GM18951 (cell line): ENCODE data around the gene CALML3.

ENCODE experiments used
- POLR2A ChIP-seq: IDR thresholded peaks from 4 replicates; pipeline ENCODE4 v1.6.1; 2011; ENCODE audit warnings: mild to moderate bottlenecking; ENCODE audit not compliant: insufficient read length, insufficient read depth; ENCODE audit errors: extremely low read depth
- in situ Hi-C: fragments of 300-500 bp; cut with MboI; formaldehyde crosslinking; loops from one replicate; pipeline ENCODE4 v1.12.0; 2022; ENCODE audit warnings: low sequenced_read_pairs, mixed read lengths, inconsistent platforms; ENCODE audit not compliant: unreplicated experiment

Gene CALML3

DNA sequence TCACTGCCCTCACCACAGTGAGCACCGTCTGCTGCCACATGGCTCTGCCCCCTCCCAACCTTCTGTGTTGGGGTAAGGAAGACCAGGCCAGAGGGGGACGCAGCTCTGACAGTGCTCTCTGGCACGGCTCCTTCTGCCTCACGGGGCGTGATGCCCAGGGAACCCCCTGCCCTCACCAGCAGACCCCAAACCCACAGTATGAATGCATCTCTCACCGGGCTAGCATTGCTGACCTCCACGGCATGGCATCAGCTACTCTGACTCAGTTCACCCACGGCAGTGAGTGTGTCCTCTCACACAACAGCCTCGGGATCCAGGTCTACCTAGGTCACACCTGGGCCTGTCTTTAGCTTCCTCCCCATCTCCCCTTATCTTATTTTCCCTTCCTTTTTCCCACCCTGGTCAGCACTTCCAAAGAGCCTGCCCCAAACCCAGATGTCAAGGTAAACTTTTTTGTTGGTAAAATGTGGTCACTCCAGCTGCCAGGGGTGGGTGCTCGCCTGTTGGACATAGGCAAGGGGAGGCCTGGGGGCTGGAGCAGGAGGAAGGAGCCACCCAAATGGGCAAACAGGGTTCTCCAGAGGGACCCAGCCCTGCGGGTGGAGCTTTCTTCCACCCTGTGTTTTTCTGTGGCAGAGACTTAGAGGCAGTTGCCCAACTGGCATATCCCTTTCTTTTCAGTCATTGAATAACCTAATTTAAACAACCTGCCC is 4.4 kb downstream of the CALML3 start:
- TF ChIP-seq POLR2A: no peak
- in situ Hi-C loops: no loop called here

DNA sequence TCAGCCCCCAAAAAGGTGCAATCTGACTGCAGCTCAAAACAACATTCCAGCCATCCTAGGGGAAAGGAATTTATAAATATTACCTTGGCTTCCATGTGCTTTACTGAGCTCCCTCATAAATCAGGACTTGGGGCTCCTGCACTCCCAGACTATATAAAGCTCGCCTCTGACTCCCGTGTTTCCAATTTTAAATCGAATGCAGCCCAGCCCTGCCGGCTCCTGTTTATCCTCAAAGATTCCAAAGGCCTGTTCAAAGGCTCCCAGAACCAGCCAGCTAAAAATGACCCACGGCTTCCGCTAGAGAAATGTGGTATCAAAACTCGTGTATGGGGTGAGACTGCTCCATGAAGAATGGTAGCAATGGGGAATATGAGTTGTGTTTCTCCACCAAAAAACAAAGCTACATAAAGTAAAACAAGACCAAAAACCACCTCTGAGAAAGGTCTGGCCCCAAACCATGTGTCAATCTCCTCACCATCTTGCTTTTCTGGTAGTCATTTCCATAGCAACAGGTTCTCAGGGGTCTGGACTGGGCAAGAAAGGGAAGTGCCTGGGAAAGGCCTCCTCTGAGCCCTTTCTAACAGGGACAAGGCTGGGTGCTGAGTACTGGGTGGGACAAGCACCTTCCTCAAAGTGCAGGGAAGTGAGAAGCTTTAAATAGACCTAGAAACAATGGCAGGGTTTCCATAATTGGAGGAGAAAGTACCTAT is 5.1 kb downstream of the CALML3 start:
- in situ Hi-C loops: no loop called here

DNA sequence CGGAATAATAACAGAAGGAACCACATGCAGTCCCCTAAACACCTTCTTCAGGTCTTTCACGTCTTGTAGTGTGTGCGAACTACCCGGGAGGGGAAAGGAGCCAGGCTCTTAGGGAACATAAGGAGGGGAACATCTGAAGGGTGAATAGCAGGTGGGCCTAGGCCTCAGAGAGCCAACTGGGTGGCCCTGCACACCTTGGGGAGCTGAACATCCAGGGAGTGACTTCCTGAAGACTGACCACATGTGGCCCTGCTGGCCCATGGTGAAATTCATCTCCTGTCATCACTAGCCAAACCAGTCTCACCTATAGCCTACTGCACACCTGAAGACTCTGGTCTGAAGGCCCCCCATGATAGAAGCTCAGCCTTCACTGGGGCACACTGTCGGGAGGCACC is 5.6 kb downstream of the CALML3 start:
- in situ Hi-C loops: no loop called here
- no peak for TF ChIP-seq POLR2A

More for the DNA sequence above, 5.1 kb downstream of the CALML3 start:
- no peak for TF ChIP-seq POLR2A

DNA sequence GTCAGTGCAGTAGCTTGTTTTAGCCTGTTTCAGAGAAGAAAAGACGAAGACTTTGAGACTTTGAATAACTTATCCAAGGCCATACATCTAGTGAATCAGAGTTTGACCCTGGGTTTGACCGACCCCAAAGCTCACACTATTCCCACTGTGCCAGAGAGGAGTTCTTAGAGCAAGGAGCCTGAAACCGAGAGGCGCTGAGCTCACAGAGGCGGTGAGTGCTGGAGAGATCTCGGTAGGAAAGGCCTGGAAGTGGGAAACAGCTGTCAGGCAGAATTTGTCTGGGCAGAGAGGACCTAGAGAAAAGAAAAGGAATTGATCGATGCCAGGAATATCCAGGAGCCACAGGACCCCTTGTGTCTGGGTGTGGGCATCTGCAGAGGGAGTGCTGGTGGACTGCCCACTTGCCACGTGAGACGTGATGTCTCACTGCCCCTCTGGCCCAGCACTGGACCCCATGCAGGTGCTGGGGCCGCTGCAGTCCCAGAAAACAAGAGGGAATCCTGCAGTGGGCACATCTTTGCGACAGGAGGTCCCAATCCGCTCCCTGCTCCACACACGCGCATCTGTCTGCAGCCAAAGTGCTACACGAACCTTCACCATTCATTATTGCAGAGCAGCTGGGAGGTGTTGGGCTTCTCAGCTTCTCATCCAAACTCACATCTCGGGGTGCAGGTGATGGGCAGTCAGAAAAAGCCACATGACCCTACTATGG is 6.2 kb downstream of the CALML3 start:
- no peak for TF ChIP-seq POLR2A
- in situ Hi-C loops: no loop called here

DNA sequence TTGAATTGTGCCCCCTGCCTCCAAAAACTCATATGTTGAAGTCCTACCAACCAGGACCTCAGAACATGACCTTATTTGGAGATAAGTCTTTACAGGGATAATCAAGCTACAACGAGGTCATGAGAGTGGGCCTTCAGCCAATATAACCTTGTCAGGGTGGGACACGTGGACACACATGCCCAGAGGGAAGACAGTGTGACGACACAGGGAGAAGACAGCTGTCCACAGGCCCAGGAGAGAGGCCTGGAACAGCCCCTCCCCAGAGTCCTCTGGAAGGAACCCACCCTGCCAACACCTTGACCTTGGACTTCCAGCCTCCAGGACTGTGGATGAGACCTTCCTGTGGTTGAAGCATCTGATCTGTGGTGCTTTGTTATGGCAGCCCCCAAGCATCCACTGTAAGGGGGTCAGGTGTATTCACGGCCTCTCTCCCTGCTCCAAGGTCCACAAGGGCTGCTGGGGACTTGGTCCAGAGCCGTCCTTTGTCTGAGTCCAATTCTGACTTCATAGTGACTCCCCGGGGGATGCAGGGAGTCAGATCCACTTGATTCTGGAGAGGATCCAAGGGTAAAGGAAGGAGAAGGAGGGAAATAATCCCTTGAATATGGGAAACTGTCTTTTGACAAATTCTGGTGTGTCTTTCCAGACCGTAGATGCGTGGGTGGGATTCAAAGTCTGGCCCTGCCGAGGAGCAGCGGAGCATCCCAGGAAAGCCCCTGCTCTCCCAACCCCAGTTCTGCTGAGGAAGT is 7.0 kb downstream of the CALML3 start:
- in situ Hi-C loops: no loop called here
- no peak for TF ChIP-seq POLR2A

DNA sequence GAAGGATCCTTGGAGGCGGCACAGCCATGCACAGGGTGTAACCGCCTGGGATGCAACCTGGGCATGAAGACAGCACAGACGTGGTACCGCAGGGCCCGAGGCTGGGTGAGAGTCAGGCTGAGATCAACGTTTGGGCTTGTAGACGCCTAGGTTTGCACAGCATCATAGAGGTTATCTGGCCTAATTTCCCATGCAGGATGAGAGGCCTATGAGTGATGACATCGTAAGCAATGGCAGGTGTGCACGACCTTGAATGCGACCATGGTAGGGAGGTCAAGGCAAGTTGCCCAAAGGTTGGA is 7.5 kb downstream of the CALML3 start:
- in situ Hi-C loops: no loop called here
- no peak for TF ChIP-seq POLR2A

DNA sequence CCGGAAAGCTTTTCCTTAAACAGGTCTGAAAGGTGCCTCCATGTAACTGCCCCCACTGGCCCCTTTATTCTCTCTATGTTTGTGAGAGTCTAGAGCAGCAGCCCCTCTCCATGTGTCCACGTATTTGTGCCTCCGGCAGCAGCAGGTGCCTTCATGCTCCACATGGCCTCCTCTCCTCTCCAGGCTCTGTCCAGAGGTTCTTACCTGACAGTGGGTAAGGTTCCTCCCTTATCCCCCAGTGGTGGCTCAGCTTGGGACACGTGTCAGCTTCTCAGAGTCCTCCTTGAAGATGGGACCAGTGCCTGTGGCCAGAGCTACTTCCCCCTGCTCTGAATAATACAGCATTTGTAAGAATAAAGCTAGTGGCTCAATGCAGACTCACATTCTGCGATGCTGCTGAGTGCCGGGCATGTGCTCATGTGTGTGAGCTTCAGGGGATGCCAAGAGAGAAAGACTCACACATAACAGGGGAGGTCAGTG is 7.9 kb downstream of the CALML3 start:
- in situ Hi-C loops: no loop called here
- TF ChIP-seq POLR2A: no peak

DNA sequence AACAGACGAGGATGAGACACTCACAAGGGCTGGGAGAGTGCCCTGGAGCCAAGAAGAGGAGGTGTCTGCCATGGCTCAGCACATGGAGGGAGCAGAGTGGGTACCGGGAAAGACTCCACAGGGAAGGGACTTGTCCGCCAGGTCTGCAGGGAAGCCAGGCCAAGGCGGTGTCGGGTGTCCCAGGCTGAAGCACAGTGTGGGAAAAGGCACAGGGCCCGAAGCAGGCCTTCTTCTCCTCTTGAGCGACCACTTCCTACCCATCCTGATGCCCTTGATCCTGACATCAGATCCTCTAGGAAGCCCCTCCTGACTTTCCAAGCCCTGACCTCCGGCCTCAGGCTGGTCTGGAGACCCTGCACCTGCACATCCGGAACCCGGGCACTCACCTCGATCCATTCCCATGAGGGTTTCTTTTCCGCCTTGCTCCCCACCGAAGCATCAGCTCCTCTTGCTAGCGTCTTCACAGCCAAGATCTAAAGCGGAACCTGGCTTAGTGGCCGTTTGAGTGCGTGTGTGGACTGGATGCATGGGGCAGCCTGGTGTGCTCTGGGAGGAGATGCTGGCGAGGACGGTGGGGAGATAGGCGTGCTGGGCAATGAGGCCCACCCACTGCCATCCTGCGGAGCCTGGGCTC is 8.5 kb downstream of the CALML3 start:
- in situ Hi-C loops: no loop called here
- TF ChIP-seq POLR2A: no peak

DNA sequence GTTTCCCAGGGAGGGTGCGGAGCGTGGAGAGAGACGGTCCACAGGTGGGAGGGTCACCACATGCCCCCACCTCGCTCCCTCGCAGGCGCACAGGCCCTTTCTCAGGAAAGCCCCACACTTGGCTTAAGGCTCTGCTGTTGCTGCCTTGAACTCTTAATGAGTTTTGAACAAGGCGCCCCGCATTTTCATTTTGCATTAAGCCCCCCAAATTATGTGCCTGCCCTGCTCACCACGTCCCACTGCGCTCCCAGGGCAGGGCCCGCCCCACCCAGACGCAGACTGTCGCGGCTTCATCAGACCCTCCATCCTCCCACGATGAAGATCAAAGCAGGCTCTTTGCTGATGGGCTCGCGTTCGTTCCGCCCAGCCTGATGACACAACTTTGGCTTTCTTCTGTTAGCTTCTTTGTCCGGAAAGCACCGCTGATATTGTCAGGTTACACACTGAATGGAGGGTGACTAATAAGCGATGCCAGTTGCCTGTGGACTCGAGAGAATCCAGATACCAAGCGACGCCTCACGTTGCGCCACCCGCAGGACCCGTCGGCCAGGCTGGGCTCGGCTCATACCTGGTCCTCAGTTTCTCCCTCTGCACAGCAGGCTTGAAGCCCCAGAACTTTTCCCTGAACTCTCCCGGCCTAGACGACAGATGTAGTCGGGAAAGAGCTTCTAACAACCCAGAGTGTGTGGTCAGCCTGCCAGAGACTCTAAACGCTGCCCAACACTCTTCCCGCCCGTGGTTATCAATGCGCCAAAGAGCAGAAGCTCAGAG is 9.5 kb downstream of the CALML3 start:
- no peak for TF ChIP-seq POLR2A
- in situ Hi-C loops: no loop called here

DNA sequence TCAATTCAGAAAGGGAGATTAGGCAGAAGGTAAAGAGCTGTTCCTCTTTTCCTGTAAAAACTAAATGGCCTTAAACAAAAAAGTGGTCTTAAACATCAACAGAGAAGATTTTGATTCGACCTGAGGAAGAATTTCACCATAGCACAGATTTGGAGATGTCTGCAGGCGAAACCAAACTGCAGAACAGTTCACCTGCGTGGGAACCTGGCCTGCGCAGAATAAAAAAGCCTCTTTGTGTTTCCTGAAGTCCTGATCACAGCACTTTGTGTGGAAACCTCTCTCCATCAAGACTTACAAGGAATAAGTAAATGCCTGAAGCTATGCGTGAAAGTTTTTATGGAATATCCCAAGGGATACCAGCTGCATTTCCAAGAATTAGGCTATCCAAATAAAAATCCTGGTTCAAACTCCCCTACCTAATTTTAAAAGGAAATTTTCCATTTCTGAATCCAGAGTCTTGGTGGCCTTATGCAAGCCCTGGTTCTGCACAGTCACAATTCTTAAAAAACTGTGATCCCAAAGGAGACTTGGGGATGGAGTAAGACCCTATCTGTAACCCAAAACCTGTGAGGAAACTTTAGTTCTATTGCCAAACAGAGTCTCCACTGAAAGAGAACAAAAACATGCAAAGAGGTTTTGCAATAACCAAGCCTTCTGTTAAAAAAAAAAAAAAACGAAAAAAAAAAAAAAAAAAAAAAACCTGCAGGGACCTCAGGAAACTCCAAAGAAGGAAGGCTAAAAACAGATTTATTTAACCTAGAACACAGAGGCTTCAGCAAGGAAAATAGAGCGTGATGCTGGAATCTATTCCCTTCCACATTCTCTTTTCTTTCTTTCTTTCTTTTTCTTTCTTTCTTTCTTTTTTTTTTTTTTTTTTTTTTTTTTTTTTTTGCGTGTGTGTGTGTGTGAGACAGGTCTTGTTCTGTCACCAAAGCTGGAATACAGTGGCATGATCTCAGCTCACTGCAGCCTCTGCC is 10.4 kb downstream of the CALML3 start:
- in situ Hi-C loops: no loop called here
- TF ChIP-seq POLR2A: no peak

DNA sequence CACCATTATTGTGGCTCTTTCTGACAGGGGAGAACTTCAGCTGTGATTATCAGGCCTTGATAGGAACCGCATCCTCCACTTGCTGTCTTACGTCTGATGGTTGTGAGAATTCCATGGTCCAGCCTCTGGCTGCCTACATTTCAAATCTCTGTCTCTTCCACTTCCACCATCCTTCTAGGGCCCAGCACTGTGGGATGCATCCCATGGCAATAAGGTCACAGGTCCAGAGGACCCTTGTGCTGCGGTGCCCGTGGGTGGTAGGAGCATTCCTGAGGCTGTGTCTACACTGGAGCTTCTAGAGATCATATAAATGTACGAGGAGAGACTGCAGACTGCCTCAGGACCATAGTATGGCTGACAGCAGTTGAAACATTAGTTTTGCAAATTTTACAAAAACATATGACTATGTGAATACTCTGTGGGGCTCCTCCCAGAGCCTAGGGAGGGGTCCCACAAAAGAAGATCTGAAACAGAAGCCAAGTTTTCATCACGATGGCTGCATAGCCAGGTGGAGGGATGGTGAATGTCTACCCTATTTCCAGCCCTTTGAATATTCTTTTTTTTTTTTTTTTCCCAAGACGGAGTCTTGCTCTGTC is 11.8 kb downstream of the CALML3 start:
- in situ Hi-C loops: no loop called here

More for the DNA sequence above, 11.8 kb downstream of the CALML3 start:
- TF ChIP-seq POLR2A: no peak
